HG03521 (cell line): Measurements from ENCODE around the gene CNKSR2.

Experiments used
- ATAC-seq: cut with Tn5 transposase; IDR thresholded peaks from one replicate; pipeline ENCODE4 v1.9.1; 2021; ENCODE audit warnings: mild to moderate bottlenecking, moderate library complexity; ENCODE audit not compliant: unreplicated experiment

The CNKSR2 gene

DNA sequence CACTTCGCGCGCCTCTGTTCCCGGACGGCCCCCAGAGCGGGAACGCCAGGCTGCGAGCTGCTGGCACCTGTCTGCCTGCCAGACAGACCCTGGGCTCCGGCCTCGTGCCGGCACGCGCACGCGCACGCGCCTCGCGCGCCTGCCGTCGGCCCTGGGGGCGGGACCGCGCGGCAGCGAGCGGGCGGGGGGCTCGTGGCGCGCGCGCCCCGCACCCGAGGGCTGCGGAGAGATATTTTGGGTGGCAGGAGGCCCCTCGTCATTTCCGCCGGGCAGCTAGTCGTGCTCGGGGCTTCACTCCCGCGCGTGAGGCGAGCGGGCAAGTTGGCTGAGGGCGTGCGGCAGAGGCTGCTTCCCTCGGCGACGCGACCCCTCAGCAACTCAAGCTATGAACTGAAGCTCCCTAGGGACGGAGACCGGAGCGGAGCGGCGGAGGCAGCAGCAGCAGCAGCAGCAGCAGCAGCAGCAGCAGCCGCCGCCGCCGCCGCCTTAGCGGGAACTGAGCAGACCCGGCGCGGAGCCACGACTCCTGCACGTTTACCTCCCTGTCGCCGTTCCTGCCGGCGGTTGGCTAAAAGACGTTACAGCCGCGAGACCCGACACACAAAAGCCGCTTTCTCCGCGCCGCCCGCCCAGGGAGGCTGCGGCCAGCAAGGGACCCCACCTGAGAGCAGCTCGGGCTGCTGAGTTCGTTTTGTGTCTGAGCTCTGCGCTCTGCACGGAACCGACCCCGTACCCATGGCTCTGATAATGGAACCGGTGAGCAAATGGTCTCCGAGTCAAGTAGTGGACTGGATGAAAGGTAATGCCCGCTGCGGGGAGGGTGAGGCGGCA is at the start of gene CNKSR2:
Gene CNKSR2 (plus strand): TSS at position 256 of the 831 bp plus-strand sequence. CDS start 480 bp downstream, at position 736.
- peak; percentile 56 for ATAC-seq

DNA sequence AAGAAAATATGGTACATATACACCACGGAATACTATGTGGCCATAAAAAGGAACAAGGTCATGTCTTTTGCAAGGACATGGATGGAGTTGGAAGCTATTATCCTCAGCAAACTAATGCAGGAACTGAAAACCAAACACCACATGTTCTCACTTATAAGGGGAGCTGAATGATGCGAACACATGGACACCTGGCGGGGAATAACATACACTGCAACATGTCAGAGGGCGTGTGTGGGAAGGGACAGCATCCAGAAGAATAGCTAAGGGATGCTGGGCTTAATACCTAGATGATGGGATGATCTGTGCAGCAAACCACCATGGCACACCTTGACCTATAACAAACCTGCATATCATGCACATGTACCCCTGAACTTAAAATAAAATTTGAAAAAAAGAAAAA is 19.5 kb upstream of the CNKSR2 start:
- ATAC-seq = no peak

DNA sequence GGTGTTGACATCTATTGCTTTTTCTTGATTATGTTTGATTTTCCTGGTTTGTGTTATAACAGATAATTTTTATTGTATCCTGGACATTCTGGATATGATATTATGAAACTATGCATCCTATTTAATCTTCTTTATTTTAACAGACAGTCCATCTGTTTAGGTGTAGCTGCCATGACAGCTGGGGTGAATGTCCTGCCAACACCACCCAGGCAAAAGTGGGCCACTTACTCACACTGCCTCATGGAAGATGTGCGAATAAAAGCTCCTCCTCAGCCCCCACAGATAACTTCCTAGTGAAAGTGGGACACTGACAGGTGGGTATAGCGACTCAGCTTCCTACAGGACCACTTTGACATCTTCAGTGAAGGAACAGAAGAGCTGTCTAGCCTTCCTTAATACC is 18.4 kb upstream of the CNKSR2 start:
- no peak for ATAC-seq

DNA sequence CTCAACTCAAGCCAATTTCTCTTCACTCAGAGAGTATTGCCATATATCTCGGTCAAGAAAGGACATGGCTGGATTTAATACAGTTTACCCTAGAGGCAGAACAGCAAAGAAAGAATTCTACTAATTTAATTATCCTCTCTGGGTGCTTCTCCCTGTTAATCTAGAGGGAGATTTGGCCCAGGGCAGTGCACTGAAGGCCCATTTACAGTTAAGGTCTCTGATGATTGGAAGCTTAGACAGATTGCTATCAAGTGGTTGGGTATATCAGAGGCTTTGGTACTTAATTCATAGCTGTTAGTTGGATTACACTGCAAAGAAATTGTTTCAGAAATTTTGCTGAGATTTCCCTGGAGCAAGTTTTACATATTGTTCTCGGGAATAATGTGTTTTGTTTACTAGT is 4.6 kb upstream of the CNKSR2 start:
- no peak for ATAC-seq

DNA sequence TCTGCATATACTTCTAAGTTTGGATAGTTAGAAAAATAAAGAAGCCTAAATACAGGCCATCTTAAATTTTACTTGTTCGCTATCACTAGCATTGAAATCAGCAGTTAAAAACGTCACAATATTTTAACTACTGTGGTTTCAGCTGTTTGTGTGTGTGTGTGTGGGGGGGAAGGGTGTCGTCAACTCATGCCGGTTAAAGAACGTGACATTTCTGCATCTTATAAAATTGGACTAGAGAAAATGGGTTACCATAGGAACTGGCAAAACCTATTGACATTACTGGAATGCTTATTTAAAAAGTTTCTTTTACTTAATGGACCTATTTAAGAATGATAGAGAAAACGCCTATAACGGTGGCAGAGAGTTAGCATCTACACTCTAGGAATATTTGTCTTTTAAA is 1.2 kb upstream of the CNKSR2 start:
- no peak for ATAC-seq

DNA sequence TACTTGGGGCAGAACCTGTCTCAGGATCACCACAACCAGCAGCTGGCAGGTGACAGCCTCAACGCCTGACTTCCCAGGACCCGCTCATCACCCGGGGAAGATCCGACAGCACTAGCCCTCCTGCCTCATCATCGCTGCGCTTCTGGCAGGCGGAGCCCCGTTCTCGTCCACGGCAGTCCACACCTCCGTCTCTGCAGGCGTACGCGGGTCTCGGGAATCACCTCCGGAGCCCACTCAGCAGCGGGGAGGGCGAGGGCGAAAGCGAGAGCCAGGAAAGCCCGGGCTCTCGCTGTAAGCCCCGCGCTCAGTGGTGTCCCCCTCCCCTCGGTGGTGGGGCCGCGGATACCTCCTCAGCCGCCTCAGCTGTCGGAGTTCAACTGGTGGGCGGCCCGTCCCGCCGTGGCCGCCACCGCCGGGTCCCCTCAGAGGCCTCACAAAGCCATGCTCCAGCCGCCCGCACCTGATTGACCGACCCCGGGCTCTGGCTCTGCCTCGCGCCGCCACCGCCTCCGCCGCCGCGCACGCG is 518 bp upstream of the CNKSR2 start:
- peak; percentile 23 for ATAC-seq

DNA sequence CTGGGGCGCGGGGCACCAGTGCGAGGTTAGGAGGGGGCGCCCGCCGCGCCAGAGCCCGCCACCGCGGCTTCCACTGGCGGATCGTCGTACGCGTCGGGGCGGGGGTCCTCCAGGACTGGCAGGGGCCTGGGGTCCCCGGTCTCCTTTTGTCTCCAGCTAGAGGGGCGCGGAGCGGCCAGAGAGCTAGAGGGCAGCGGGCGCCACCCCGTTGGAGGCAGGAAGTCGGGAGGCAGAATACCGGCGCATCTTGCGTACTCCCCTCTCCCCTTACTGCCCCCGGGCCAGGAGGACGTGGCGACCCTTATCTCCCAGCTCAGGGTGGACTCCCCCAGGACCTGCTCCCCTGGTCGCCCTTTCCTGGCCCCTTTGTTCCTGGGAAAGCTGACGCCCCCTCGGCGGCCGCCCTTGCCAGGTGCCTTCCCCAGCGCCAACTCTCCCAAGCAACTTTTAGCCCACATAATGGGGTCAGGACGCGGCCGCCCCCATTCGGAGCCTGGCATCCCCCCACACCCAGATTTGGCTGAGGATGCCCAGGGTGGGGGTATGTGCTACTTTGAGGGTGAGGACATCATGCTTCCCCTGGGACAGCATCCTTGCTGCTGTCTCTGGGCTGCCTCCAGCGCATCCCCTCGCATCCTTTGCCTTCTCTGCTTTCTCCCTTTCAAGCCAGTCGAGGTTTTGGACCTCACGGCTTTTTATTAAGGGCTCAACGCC is 933 bp downstream of the CNKSR2 start:
- ATAC-seq = no peak

DNA sequence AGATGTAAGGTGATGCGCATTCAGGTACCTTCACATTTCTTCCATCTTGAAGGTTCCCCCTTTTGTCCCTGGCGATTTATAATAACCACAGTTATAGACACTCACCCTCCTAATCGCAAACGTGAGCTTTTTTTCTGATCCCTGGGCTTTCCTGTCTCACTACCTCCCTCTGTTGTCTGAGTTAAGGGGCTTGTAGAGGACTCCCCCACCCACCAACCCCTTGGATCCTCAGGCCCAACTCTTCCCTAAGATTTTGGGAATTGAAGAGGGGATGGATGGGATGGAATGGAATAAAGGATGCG is 1.4 kb downstream of the CNKSR2 start:
- no peak for ATAC-seq

DNA sequence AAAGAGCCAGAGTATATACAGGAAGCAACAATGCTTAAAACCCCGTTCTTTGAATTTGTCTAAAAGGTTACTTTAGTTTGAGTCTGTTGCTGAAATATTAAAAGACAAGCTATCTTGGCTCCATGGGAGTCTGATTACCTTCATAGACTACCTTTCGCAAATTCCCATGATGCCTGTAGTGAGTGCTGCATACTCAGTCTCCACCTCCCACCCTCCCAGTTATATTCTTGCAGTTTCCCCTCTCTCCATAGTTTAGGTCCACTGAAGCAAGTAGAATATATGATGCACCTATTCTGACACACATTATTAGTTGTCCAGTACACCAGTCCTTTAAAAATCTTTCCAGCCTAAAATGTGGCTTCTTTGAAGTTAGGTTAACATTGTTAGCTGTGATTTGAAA is 2.4 kb downstream of the CNKSR2 start:
- ATAC-seq = no peak

DNA sequence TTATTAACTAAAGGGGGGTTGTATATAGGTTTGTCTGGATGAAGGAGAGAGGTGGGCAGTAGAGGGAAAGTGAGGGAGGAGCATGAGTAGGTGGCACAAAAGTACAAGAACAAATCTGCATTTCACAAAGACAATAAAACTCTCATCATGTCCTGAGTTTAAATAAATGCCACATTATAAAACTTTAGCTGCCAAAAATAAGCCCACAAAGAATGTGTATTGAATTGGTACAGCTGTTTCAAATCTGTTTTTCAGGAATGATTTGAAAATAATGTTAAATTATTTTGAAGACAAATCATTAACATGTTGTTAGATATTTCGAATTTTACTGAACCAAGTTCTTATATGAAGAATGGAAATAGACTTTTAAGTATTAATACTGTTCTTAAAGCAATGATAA is 5.8 kb downstream of the CNKSR2 start:
- ATAC-seq = no peak

DNA sequence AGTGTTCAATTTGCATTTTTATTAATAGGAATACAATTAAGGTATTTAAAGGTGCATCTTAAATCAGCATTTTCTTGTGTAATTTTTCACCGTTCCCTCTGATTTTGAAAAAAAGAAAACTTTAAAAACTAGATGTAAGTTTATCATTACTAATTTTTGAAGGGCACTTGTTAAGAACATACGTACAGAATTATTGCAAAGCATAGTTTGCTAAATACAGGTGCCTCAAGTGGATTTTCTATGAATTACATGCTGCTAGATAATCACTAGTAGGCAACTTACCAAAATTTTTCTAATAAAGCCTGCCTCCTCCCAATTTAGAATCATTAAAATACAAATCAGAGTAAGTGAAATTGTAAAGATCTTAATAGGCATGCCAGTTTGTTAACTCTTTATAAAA is 8.5 kb downstream of the CNKSR2 start:
- no peak for ATAC-seq

DNA sequence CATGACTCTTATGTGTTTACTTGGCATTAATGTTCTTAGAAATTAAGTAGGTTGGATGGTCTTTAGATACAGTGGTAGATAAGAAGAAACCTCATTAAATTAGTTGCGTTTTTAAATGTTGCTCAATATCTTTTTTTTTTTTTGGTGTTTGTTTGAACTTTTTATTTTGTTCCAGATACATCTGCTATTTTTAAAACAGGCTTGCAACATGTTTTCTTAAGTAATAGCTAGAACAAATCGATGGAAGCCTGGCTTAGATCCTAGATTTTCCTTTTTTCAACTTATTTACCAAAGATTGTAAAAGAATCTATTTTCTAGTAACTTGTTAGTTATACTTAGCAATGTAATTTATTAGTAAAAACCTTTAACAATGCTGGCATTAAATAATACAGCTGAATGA is 9.3 kb downstream of the CNKSR2 start:
- no peak for ATAC-seq

DNA sequence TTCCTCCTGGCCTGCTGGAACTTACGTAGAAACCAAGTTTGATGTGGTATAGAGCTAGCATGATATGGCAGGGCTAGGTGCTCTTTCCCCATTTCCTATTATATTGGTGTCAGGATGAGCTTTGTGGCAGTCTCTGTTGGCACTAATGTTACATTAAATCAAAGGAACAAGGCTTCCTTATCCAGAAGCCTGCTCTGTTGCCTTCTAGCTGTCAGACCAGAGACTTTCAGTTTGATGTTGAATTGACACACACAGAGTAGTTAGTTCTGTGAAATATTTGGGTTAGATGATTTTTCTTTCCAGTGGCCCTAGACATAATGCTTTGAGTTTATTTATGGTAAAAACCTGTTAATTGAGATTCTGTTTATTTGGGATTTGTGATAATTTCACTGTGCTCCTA is 10.0 kb downstream of the CNKSR2 start:
- ATAC-seq = no peak

DNA sequence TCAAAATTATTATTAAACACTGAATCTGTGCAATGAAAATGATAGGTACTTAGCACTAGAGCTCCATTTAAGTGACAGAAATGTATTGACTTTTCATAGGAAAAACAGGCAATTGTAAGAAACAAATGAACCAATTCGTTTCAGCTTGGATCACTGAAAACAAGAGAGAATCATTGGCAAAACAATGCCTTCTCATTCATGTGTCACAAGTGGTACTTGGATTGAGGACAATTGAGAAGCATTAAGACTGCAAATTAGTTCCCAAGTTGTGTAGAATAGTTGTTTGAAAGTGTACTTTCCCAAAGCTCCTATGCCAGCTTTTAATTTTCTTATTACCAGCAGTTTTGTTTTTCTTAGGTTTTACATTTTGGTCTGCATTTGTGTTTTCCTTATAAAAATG is 20.6 kb downstream of the CNKSR2 start:
- no peak for ATAC-seq

DNA sequence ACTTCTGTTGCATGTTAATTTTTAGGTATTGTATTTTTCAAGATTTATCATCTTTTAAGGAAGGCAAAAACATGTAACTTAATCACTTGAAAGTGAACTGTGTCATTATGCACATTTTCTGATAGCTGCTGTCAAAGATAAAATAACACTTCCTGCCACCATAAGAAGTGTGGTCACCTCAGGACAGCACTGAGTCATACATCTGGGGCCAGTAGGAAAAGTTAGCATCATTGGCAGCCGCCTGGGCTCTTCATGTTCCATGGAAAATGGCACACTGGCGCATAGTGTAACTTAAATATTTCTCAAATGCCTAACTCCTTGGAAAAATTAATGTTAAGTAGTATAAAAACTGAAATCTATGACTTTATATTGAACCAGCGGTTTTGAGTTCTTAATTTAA is 24.2 kb downstream of the CNKSR2 start:
- no peak for ATAC-seq

DNA sequence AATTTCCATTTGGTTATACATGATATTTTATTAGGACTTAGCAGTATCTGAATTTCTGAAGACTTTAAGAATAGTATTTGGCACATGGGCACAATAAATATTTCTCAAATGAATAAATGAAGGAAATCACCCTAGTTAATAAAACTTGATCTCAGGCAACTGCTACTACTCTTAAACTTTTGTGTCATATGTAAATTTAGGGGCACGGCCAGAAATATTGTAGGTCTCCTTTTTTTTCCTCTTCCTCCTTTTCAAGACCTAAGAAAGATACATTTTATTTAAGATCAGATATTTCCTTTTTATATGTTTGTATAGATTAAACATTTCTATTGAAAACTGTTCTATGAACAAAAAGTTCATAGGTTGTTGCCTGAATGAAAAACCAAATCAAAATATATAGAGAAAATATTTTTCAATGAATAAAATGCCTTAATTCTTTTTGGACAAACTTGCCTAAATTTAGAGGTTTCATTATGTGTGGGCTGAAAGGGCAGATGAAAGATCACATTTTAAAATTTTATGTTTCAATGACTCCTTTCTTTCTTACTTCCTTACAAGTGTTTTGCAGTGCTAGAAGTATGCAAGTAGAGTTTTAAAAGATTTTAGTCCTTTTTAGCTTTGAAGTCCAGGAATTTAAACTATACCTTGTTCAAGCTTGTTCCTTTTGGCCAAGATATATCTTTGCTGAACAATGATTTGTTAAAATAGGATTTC is 26.3 kb downstream of the CNKSR2 start:
- no peak for ATAC-seq

DNA sequence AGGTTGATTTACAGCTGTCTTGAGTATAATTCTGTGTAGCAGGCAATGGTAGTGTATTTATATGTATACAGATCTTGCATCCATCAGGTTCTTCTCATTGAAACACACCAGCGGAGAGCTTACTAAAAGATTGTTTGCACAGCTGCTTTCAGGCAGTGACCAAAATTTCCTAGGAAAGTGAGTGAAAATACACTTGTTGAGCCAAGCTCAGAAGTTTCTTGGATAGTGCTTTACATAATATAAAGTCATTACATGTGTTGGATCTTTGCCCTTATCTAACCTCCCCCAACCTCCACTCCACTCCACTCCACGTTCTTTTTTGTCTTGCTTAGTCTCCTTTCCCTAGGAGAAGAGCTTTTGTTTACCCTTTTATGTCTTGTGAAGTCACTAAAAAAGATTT is 34.1 kb downstream of the CNKSR2 start:
- no peak for ATAC-seq

DNA sequence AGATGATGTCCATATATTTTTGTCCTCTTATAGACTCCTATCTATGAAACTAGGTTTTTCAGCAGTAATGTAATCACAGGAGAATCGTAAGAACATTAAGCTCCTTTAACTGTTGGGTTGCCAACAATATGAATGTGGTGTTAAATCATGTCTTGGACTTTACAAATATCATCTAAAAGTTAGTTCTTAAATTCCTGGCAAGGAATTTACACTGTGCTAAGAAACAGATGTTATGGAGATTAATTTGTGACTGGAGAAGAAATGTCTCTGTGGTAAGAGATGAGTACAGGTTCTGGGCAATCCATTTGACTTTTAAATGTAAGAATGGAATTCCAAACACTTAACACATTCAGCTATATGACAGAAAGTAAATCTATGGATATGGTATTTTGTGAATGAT is 34.6 kb downstream of the CNKSR2 start:
- no peak for ATAC-seq

DNA sequence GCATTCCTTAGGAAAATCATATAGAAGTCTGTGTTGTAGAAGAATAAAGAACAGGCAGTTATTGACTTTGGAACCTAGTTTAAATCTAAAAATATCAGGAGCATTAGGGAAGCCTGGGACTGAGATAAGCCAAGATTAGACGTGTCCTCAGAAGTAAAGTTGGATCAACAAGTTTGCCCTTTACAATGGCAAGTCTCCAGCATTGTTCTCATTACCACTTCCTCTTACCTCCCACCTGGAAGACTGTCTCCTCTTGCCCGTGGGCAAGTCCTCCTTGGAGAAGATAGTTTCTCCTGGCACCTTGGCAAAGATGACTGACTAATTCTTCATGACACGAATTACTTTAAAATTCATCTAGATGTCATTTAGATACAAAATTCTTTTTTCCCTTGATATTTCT is 37.8 kb downstream of the CNKSR2 start:
- ATAC-seq = no peak

DNA sequence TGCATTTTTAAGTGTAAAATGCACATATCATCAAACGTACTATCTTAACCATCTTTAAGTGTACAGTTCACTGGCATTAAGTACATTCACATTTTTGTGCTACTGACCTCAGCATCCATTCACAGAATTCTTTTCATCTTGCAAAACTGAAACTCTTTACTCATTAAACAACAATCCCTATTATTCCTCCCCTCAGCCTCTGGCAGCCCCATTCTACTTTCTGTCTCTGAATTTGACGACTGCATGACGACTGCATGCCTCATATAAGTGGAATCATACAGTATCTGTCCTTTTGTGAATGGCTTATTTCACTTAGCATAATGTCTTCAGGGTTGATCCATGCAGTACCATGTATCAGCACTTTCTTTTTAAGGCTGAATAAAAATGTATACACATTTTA is 38.7 kb downstream of the CNKSR2 start:
- no peak for ATAC-seq

DNA sequence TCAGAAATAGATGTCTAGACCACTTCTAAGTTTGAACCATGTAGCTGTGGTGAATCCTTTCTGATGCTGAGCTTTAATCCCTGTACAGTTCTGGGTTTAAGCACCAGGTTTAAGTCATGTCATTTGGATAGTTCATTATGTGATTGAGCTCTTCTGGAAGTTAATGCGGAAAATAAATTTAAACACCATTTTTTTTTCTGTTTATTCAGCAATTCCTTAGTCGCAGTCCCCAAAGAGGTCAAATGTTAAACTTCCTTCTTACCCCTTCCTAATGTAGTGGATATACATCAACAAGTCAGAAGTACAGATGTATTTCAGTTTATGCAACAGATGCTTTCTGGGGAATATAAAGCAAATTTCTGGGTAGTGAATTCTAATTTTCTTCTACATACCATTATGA is 52.9 kb downstream of the CNKSR2 start:
- no peak for ATAC-seq

DNA sequence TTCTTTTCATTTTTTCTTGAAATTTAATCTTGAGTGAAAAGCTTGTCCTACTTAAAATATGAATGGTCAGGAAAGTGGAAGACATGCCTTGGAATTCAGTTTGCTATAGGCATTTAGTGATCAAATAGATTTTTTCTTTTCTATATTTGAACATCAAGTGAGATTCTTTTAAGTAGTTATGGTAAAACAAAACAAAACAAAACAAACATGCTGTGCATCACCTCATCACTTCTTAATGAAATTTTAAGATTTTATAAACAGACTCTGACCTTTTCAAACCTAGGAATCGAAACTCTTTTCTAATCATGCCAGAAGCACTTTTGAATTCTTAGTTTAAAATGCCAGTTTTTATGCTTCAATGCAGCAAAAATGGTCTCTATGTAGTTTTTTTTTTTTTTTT is 62.8 kb downstream of the CNKSR2 start:
- ATAC-seq = no peak
